NK-92 treated with Interleukin-12 subunit alpha and Interleukin-12 subunit beta, amount 100 ng/mL, for 24 hours (cell line): ENCODE measurements around the gene TNRC6C.
"Not testable (repeated sequence)": the region's sequence is repeated elsewhere in the genome, so short reads cannot be mapped to it uniquely, and the experiment has no call there.

Source experiments
- DNase-seq: peaks from one replicate; lab custom pipeline; 2025; lab: John Stamatoyannopoulos, UW

The TNRC6C gene

DNA sequence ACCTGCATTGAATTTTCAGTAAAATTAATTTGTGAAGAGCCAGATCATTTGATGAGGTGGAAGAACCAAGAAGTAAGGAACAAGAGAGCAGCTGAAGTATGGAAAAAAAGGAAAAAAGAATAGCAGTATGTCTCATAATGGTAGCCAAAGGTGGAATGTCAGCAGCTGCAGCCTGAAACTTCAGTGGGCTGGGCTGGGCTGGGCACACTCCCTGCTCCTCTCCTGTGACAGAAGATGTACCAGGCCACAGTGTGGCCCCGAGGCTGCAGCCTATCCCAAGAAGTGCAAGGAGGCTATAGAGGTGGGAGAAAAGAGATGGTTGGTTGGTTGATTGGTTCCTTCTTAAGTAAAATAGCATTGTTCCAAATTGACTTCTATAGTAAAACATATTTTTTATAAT, 84.5 kb downstream of the TNRC6C start:
- no peak for DNase-seq

DNA sequence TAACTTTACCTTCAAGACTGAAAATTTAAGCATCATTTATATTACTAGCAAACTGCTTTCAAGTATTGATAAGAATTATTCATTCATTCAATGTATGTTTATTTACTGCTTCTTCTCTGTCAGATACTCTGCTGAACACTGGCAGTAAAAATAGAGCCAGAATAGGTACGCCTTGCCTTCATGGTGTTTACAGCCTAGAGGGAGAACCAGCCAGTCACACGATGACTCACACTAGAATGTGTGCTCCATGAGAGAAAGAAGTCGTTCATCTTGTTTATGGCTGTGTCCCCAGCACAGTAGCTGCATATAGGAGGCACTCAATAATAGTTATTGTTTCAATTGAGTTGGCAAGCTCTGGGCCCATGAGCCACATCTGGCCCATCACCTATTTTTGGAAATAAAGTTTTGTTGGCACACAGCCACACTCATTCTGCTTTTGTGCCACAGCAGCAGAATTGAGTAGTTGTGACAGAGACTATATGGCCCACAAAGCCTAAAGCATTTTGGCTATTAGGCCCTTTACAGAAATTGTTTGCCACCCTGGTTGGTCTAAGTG, 85.9 kb downstream of the TNRC6C start:
- DNase-seq = no peak

DNA sequence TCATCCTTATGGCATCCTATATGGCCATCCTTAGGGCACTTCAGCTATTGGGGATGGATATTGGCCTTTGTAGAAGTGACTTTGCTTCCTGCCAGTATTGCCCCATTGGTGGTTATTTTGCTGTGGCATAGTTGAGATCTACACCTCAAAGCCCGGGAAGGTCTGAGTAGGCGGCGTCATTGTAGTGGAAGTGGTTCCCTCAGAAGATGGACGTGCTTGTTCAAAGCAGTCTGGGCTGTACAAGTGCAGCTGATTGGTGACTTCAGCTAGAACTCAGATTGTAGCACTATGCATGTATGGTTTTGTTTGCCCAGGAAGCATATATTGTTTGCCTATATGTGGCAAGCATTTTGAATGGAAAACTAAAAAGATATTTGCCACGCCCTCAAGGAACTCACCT, 86.8 kb downstream of the TNRC6C start:
- DNase-seq = no peak

DNA sequence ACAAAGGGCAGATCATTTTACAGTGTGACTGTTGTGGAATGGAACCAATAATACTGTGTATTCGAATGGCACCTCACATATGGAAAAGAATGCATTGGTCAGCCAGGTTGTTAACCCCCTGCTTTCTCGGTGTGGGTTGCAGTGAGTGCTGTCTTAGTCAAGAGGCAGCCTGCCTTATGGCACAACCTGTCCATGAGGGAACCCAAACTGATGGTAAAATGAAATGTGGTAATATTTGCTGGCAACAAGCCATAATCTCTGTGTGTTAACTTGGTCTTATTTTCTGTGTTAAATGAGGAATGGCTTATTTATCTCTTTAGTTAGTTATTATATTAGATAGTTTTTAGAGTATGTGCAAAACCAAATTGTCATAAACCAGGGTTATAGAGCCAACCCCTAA, 88.4 kb downstream of the TNRC6C start:
- DNase-seq = no peak

DNA sequence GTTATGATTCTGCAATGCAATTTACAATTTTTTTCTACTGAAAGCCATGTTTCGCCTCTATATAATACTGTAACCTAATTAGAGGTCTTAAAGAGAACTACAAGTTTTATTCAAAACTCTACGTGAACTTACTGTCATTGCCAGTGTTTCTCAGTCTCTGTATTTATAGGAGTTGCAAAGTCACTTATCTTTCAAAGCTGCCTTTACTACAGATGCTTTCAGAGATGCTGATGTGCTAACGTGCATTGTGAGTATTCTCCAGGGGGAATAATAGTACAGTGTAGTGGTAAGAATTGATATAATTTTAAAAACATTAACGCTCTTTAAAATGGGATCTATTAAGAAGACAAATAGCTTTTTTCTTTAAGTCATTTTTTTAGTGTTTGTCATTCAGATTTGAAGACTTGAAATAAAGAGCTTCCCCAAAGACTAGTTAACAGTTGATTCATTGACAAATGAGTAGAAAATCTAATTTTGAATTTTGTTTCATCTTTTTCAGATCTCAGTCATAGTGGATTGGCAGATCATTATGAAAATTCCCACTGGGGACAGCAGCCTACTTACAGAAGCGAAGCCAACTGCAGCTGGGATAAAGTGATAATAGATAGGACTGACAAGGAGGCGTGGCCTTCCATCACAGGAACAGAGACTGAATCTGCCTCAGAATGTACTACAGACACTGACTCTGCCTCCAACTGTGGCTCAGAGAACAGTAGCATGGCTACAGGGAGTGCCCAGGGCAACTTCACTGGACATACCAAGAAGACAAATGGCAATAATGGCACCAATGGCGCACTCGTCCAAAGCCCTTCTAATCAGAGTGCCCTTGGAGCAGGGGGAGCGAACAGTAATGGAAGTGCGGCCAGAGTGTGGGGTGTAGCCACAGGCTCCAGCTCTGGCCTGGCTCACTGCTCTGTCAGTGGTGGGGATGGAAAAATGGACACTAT, 90.1 kb downstream of the TNRC6C start:
- DNase-seq = no peak

DNA sequence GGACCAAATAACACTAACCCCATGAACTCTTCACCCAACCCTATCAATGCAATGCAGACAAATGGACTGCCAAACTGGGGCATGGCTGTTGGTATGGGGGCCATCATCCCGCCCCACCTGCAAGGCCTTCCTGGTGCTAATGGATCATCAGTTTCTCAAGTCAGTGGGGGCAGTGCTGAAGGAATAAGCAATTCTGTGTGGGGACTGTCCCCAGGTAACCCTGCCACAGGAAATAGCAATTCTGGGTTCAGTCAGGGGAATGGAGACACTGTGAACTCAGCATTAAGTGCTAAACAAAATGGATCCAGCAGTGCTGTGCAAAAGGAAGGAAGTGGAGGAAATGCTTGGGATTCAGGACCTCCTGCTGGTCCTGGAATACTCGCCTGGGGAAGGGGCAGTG, 91.1 kb downstream of the TNRC6C start:
- no peak for DNase-seq

DNA sequence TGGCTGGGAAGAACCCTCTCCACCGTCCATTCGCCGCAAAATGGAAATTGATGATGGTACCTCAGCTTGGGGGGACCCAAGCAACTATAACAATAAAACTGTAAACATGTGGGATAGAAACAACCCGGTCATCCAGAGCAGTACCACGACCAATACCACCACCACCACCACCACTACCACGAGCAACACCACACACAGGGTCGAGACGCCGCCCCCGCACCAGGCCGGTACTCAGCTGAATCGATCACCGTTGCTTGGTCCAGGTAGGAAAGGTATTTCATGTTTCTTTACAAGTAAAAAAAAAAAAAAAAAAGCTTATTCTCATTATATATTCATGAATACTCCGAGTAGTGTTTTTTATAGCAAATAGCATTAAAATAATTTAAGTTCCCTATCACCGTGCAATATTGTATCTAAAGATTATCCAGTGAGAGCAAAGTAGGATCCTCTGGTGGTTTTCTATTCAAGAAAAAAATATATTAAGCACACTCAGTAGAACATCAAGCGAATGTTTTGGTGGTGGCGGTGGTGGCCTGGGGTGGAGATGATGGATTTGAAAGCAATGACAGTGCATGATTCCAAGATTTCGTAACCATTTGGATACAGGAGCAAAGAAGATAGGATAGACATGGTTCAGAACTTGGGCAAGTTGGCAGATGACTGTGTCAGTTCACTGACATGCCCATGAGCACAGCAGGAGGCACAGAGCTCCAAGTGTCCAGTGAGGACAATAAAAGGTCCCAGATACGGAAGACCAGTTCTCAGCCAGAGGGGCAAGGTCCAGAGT, 92.9 kb downstream of the TNRC6C start:
- no peak for DNase-seq

DNA sequence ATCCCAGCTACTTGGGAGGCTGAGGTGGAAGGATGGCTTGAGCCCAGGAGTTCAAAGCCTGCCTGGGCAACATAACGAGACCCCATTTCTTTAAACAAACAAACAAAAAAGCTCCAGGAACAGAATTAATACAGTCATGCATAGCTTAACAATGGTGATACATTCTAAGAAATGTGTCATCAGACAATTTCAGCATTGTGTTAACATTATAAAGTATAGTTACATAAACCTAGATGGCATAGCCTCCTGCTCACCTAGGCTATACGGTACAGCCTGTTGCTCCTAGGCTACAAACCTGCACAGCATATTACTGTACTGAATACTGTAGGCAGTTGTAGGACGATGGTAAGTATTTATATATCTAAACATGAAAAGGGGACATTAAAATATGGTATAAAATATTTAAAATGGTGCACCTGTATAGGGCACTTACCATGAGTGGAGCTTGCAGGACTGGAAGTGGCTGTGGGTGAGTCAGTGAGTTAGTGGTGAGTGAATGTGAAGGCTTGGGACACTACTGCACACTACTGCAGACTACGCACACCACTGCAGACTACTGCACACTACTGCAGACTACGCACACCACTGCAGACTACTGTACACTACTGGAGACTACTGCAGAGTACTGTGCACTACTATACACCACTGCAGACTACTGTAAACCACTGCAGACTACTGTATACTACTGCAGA, 95.4 kb downstream of the TNRC6C start:
- DNase-seq = no peak

DNA sequence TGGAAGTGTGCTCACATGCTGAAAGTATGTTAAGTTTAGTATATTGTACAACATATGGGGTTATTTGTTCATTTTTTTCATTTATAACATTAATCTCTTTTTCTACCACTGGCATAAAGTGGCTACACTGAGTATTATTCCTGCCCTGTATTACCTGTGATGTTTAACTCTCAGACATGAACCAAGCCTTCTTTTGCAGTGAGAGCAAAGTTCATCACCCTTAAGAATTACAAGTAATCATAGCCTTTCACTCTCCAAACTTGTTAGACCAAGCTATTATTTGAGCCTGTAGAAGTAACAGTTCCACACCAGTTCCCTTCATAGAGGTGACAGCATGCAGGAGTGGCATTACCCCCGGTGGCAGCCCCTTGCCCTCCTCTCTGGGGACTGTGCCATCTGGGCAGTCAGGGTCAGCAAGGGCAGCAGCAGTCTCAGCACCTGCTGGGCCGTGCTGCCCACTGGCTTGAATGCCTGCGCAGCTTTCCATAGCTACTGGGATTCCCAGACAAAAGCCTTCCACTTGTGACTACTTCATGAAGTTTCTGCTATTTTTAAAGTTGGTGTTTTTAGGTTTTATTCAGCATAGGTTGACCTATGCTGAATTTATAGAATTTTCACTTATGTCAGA, 98.7 kb downstream of the TNRC6C start:
- no peak for DNase-seq

DNA sequence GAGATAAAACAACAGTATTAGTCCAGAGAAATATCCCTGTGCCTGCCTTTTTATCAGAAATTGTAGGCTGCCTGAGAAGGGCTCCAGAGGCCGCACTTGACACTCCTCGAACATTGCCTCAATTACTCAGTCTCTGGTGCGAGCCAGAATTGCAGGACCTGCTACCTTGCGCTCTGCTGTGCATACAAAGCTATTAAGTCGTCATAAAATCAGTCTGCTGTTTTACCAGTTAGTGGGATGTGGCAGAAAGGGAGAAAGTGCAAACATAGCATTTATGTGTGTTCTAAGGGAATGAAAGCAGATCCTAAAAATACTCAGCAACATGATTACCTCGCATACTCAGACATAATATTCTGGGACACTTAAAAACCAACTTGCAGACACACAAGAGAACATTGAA, 99.5 kb downstream of the TNRC6C start:
- DNase-seq = no peak

DNA sequence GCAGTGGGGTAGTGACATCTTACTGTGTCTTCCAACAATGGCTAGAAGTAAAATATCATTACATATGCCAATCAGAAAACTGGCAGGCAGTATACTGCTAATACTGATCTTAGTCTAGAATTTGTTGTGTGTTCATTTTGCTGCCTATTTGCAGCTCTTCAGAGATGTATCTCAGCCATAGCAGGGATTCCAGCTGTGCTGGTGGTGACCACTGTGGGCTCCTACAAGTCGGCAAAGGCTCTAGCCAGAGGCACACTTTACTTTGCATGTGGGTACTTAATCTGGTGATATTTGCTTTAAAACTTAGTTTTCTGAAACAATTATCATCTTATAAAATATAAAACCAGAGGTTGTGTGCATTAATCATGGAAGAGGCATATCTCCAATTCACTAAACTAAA, 100.1 kb downstream of the TNRC6C start:
- no peak for DNase-seq

DNA sequence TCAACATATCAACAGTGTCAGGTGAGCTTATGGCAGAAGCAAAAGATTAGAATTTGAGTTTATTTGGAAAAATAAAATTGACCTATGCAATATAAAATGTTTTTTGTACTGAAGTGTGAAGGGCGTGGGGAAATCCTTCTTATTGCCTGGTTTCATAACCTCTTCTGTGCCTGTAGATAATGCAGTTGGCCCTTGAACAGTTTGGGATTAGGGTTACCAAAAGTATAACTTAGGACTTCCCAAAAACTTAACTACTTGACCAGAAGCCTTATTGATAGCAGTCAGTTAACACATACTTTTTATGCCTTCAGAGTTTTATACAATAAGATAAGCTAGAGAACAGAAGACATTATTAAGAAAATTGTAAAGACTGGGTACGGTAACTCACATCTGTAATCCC, 104.1 kb downstream of the TNRC6C start:
- DNase-seq = no peak

DNA sequence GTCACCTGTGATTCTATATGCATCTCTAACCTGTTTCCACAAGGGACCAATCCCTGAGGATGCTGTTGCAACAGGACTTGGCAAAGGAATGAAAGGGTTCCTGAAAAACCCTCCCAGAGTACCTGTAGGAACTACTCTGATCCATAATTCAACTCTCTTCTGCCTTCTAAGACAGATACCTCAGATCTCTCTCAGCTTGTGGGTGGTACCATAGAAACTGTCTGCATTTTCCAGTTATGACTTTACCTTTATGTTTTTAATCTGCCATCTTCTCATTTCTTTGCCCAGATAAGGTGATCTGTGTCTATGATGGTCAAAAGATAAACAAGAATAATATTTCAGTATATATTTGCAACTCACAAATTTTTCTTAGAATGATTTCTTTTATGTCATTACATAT, 105.0 kb downstream of the TNRC6C start:
- no peak for DNase-seq

DNA sequence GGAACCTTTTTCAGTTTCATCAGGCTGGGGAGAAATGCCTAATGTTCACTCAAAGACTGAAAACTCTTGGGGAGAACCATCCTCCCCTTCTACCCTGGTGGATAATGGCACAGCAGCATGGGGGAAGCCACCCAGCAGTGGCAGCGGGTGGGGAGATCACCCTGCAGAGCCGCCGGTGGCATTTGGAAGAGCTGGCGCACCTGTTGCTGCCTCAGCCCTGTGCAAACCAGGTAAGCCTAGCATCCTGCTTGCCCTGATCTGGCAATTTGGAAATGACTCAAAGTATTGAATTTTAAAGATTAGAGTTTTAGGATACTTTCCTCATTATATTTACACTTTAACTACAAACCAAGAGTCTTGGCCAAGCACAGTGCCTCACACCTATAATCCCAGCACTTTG, 106.2 kb downstream of the TNRC6C start:
- no peak for DNase-seq

DNA sequence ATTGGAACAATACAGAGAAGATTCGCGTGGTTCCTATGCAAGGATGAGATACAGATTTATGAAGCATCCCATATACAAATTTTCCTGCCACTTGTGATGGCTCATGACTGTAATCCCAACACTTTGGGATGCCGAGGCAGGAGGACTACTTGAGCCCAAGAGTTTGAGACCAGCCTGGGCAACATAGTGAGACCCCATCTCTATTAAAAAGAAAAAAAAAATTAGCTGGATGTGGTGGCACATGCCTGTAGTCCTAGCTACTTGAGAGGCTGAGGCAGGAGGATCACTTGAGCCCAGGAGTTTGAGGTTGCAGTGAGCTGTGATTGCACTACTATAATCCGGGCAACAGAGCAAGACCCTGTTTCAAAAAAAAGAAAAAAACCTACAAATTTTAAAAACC, 108.5 kb downstream of the TNRC6C start:
- not testable (repeated sequence) for DNase-seq

DNA sequence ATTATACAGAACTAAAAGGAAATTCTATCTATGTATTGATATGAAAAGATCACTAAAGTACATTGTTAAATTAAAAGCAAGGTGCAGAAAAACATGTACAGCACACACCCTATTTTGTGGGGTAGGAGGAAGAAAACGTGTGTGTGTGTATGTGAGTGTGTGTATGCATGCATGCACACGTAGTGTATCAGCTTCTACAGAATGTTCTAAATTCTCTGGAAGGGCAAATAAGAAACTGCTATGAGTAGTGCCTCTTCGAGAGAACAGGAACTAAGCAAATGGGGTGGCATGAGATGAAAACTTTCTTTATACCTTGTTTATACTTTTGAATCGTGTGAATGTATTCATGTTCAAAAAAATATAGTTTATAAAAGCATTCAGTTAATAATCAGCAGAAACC, 111.2 kb downstream of the TNRC6C start:
- DNase-seq = no peak

DNA sequence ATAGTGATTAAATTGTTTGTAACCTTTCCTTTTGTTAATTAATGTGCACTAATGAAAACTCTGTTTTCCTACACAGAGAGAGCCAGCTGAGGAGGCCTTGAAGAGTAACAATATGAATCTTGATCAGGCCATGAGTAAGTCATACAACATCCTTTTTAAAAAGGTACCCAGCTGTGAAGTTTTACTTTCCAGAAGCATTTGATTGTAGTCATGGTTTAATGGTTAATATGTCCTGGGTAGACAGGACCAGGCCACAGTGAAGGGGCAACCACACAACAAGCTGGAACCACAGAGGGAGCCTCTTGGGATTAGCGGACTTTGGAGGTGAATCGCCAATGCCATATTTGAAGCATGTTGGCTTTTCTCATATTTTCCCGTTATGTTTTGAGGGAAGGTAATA, 114.5 kb downstream of the TNRC6C start:
- no peak for DNase-seq

DNA sequence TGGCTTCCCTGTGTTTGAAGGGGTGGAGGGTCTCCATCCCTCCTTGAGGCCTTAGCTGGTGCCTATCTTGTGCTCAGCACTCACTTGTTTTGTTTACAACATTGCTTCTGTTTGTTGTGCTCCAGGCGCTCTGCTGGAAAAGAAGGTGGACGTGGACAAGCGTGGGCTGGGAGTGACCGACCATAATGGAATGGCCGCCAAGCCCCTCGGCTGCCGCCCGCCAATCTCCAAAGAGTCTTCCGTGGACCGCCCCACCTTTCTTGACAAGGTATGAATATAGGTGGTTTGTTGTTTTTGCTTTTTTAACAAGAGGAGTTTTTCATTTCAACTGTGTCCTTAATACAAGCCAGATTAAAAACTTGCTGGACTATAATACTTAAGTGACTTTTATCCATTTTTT, 116.5 kb downstream of the TNRC6C start:
- DNase-seq = no peak

DNA sequence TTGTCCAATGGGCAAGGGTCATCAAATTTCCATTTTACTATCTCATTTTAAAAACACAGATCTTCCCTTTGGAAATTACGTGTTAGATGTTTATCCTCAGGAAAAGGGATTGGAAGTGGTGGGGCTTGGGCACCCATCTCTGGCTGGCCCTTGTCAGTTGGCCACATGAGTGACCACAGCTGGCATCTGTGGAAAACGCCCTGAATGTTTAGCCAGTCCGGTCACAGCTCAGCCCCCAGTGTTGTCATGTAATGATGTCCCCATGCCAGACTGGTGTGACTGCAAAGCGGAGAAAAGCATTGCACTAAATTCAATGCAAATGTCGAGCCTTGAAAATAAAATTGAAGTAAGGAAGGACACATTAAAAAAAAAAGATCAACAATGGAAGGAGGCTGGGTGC, 117.0 kb downstream of the TNRC6C start:
- no peak for DNase-seq

DNA sequence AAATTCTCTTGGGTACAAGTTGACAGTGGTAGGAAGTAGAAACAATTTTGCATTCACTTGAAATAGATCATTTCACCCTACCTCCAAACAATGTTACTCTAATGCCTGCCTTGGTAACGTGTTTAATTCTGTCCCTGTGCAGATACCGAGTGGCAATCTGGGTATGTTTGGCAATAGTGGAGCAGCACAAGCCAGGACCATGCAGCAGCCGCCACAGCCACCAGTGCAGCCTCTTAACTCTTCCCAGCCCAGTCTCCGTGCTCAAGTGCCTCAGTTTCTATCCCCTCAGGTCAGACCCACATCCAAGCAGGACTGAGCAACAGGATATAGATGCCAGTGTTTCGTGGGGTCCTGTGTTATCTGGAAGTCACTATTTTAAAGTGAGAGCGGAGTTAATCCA, 120.8 kb downstream of the TNRC6C start:
- DNase-seq = no peak

DNA sequence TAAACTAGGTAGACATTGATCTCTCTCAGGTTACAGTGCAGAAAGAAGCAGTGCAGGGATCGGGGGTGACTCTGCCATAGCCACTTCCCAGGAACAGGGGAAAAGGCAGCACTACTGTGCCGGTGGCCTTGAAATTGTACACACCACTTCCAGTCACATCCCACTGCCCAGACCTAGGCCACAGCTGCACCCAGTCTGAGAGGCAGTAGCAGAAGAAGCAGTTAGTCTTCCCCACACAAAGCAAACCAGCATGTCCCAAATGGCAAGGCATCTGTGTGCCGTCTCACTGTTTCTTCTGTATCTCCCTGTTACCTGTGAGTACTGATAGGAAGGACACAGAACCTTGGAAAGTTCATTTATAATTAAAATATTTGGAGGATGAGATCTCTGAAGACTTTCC, 123.0 kb downstream of the TNRC6C start:
- no peak for DNase-seq

DNA sequence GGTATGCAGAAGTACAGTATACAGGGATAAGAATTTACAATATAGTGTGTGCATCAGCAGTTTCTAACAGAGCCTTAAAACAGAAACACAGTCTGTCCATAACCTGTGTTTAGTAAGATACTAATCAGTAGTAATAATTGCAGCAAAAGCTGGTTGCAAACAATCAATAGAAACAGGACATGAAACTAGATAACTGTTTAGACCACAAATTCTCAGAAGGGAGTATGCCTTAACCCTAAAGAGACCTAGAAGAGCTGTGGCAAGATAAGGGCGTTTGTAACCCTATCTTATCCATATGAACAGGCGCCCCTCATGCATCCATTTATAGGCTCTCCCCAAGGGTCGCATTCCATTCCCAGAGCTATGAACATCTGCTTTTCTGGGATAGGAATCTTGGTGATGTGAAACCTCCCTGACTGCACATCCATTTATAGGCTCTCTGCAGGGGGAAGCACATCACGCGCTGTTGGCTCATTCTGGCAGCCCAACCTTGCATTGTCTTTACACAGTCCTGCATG, 123.9 kb downstream of the TNRC6C start:
- DNase-seq = not testable (repeated sequence)
